Natural killer cell (primary cell): ENCODE measurements around the gene KASH5. TPM values are rescaled to one million over a fixed set of nuclear protein-coding genes. Genes with fewer than 3 reads are reported as not detected.

Experiments used
- ATAC-seq, 3 donors: fragments of 150-1000 bp in 2 of 3; fragments of 200-7000 bp in 1 of 3; cut with Tn5 transposase; 1 replicate in 1 of 3; 2 replicates in 2 of 3; pipeline ENCODE4 v1.10.0; 2021; ENCODE audit warnings: mild to moderate bottlenecking in 2 of 3, moderate library complexity in 2 of 3
- DNase-seq, 2 donors: peaks; one replicate each; pipeline versions ENCODE4 v3.0.0 to v3.0.0-alpha.2; 2013 to 2021; ENCODE audit warnings: mixed read lengths in 1 of 2
- H3K27ac ChIP-seq: one replicate; pipeline ENCODE4 v1.5.1; 2013; ENCODE audit warnings: mild to moderate bottlenecking, low read length
- H3K27me3 ChIP-seq: one replicate; pipeline ENCODE4 v1.6.1; 2013; ENCODE audit warnings: low read length; ENCODE audit not compliant: control insufficient read depth, insufficient read depth
- H3K36me3 ChIP-seq: one replicate; pipeline ENCODE4 v1.6.1; 2013; ENCODE audit warnings: low read length; ENCODE audit not compliant: control insufficient read depth, insufficient read depth
- H3K4me1 ChIP-seq: one replicate; pipeline ENCODE4 v1.6.1; 2013; ENCODE audit warnings: low read length; ENCODE audit not compliant: control insufficient read depth, insufficient read depth
- H3K4me3 ChIP-seq: one replicate; pipeline ENCODE4 v1.5.1; 2013; ENCODE audit warnings: low read length
- H3K9me3 ChIP-seq: one replicate; pipeline ENCODE4 v1.6.1; 2013; ENCODE audit warnings: low read length; ENCODE audit not compliant: control insufficient read depth, insufficient read depth
- H3K27ac Mint-ChIP-seq, 2 donors: one replicate each; pipeline ENCODE4 v1.8.0; 2022; ENCODE audit warnings: mild to moderate bottlenecking in 2 of 2, mixed read lengths in 2 of 2, moderate library complexity in 1 of 2
- H3K27me3 Mint-ChIP-seq, 2 donors: one replicate each; pipeline ENCODE4 v1.8.0; 2022; ENCODE audit warnings: low read depth in 2 of 2, mixed read lengths in 2 of 2
- H3K36me3 Mint-ChIP-seq: one replicate; pipeline ENCODE4 v1.8.0; 2022; ENCODE audit warnings: mixed read lengths
- H3K4me1 Mint-ChIP-seq, 2 donors: one replicate each; pipeline ENCODE4 v1.8.0; 2022; ENCODE audit warnings: mixed read lengths in 2 of 2
- H3K4me3 Mint-ChIP-seq: one replicate; pipeline ENCODE4 v1.8.0; 2022; ENCODE audit warnings: mild to moderate bottlenecking, moderate library complexity, mixed read lengths
- H3K9me3 Mint-ChIP-seq, 2 donors: one replicate each; pipeline ENCODE4 v1.8.0; 2022; ENCODE audit warnings: mixed read lengths in 2 of 2
- WGBS: methylation state at CpG from one replicate; pipeline ENCODE4 v1.1.7; 2013; ENCODE audit warnings: missing lambda C conversion rate; ENCODE audit not compliant: insufficient coverage; 5-methylcytosine and 5-hydroxymethylcytosine counted together
- intact Hi-C: fragments of 100-400 bp; cut with micrococcal nuclease; formaldehyde crosslinking; loops from one replicate; pipeline ENCODE4 v1.14.2; 2022
- total RNA-seq, 4 donors: library from RNA; stranded (reverse); fragments of 120-200 nt in 1 of 4; gene quantifications; one replicate each; pipeline versions ENCODE4 v1.2.3 to v1.2.4, GENCODE V29; 2013 to 2022
- TF ChIP-seq, protein P1 (sequence below): fragments of 200-600 bp; IDR thresholded peaks from one replicate; pipeline ENCODE4 v1.8.0; 2022; ENCODE audit warnings: antibody characterized with exemption

KASH5 gene
- total RNA-seq, 3 donors from 2014 or later (not counting 1 experiment from before 2014, with no cell fraction given): 0.73 to 0.80 TPM; not detected in 1

DNA sequence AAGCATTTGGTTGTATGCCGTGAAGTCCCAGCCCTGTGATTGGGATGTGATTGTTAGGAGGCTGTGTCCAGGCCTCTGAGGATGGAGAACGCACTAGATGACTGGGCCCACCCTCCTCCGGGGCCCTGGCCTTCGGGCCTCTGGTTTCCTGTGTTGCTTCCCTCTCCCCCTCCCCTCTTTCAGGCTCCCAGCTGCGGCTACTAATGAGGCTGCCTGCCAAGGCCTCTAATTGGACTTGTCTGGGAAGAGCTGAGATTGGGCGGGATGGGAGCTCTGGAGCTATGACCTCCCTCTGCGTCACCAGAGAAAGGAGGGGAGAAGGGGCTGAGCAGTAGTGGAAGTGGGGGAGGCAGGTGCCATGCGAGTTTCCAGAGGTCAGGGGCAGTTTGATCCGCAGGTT, 25.3 kb downstream of the KASH5 start:
- H3K4me1 Mint-ChIP-seq: peaks cover 7 to 13% of the 10 kb centered on the region in 2 donors
- Histone ChIP-seq H3K4me3 (no peak overlapping the region), H3K27ac (no peak overlapping the region), H3K27me3 (peaks cover 3% of the 10 kb centered on the region), H3K4me1 (peaks cover 15% of the 10 kb centered on the region), H3K9me3 (no peaks in the 10 kb centered on the region), H3K36me3 (no peaks in the 10 kb centered on the region)
- WGBS: 78% methylated on average over 9 of the region's 9 CpGs
- no peak overlapping the region for H3K27ac Mint-ChIP-seq
- DNase-seq (no peak), ATAC-seq (no peak)
- H3K4me3 Mint-ChIP-seq: no peak overlapping the region
- no peaks in the 10 kb centered on the region for H3K9me3 Mint-ChIP-seq
- no peaks in the 10 kb centered on the region for H3K36me3 Mint-ChIP-seq
- intact Hi-C loops: no loop called here
- TF ChIP-seq, protein P1, sequence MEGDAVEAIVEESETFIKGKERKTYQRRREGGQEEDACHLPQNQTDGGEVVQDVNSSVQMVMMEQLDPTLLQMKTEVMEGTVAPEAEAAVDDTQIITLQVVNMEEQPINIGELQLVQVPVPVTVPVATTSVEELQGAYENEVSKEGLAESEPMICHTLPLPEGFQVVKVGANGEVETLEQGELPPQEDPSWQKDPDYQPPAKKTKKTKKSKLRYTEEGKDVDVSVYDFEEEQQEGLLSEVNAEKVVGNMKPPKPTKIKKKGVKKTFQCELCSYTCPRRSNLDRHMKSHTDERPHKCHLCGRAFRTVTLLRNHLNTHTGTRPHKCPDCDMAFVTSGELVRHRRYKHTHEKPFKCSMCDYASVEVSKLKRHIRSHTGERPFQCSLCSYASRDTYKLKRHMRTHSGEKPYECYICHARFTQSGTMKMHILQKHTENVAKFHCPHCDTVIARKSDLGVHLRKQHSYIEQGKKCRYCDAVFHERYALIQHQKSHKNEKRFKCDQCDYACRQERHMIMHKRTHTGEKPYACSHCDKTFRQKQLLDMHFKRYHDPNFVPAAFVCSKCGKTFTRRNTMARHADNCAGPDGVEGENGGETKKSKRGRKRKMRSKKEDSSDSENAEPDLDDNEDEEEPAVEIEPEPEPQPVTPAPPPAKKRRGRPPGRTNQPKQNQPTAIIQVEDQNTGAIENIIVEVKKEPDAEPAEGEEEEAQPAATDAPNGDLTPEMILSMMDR: no peak
- H3K27me3 Mint-ChIP-seq: peaks cover 11 to 14% of the 10 kb centered on the region in 2 donors

DNA sequence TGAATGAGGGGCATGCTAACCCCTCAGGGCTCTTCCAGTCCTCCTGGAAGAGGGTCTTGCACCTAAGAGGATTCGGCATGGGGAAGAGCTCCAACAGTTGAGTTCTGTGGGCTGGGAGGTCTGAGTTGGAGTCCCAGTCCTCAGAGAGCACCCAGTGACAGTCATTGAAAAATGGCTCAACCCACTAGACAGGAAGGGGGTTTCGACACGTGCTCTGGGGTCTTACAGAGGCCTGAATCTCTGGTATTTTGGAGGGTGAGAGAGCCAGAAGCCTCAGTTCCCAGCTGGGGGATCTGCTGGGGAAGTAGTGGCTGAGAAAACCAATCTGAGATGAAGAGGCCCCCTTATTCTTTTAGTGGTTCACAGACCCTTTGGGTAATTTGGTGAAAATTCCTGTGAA, 26.2 kb downstream of the KASH5 start:
- no peak overlapping the region for H3K4me3 Mint-ChIP-seq

DNA sequence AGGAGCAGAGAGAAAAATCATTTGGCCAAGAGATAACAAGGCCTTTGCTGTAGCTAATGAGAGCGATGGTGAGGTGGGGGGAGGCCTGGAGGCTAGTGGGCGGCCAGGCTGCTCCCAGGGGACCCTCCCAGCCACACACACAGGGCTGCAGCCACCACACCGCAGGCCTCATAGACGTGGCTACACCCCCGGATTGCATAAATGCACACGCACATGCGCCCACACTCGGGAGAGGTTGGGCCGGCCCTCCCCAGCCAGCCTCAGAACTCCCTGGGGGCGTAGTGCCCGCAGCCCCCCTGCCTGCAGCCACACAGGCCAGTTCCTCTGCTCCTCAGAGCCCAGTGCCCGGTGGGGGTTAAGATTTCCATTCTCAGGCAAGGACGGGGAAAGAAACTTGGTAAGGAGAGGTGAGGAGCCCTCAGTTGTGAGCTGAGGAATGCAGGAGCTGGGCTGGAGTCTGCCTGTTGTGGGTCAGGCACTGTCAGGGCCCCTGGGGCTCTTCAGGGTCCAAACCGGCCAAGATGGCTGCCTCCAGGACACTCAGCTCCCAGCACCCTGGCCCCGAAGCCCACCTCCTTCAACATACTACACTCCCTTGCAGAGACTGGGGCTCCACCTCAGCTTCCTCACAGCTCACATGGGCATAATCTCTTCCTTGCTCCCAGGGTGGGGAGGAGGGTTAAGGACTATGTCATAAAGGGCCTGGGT, 27.2 kb downstream of the KASH5 start:
- intact Hi-C loops: no loop called here
- no peak overlapping the region for H3K27ac Mint-ChIP-seq

More for the DNA sequence above, 26.2 kb downstream of the KASH5 start:
- no peak overlapping the region for H3K27ac ChIP-seq
- no peaks in the 10 kb centered on the region for H3K9me3 ChIP-seq
- ATAC-seq (no peak), DNase-seq (no peak)
- intact Hi-C loops: no loop called here
- Mint-ChIP-seq H3K27ac (no peak overlapping the region), H3K36me3 (peaks cover under 1% of the 10 kb centered on the region), H3K4me1 (peaks cover 7 to 9% of the 10 kb centered on the region in 2 donors), H3K9me3 (no peaks in the 10 kb centered on the region), H3K27me3 (peaks cover 20 to 22% of the 10 kb centered on the region in 2 donors)
- TF ChIP-seq, protein P1: no peak
- WGBS: 75% methylated on average over 3 of the region's 3 CpGs
- H3K27me3 ChIP-seq: peaks cover 8% of the 10 kb centered on the region
- H3K4me3 ChIP-seq: no peak overlapping the region
- no peaks in the 10 kb centered on the region for H3K36me3 ChIP-seq
- peaks cover 7% of the 10 kb centered on the region for H3K4me1 ChIP-seq

More for the DNA sequence above, 27.2 kb downstream of the KASH5 start:
- Histone ChIP-seq H3K27me3 (peaks cover 15% of the 10 kb centered on the region), H3K27ac (no peak overlapping the region), H3K4me1 (no peaks in the 10 kb centered on the region), H3K9me3 (no peaks in the 10 kb centered on the region), H3K4me3 (no peak overlapping the region), H3K36me3 (no peaks in the 10 kb centered on the region)
- no peaks in the 10 kb centered on the region for H3K9me3 Mint-ChIP-seq
- peaks cover 9% of the 10 kb centered on the region for H3K36me3 Mint-ChIP-seq
- H3K27me3 Mint-ChIP-seq: peaks cover 30 to 31% of the 10 kb centered on the region in 2 donors
- WGBS: 61% methylated on average over 15 of the region's 15 CpGs
- H3K4me1 Mint-ChIP-seq: no peaks in the 10 kb centered on the region
- H3K4me3 Mint-ChIP-seq: no peak overlapping the region
- no peak for DNase-seq
- TF ChIP-seq, protein P1: no peak
- no peak for ATAC-seq
